Left ventricle myocardium superior (tissue), 1 donor: ENCODE results near the gene GOLGA6L26. TPM values are rescaled to one million over a fixed set of nuclear protein-coding genes. Genes with fewer than 3 reads are reported as not detected.
"Not testable (repeated sequence)": the region's sequence is repeated elsewhere in the genome, so short reads cannot be mapped to it uniquely, and the experiment has no call there.

Source experiments
- ATAC-seq: fragments of 200-7000 bp; cut with Tn5 transposase; one replicate; pipeline ENCODE4 v1.9.1; 2020; ENCODE audit warnings: mild to moderate bottlenecking, moderate library complexity
- DNase-seq: peaks from one replicate; pipeline ENCODE4 v3.0.0-alpha.2; 2020
- intact Hi-C: fragments of 100-400 bp; cut with micrococcal nuclease; formaldehyde crosslinking; loops from one replicate; pipeline ENCODE4 v1.11.0; 2022
- long read RNA-seq: library from polyadenylated mRNA; unstranded; transcript quantifications from one replicate; pipeline ENCODE4 v2.0.0, GENCODE V29; 2021
- total RNA-seq: library from RNA; stranded (reverse); fragmentation: NEBNext Ultra II Directional; extraction: Animal tissue kit (Norgen Biotek cat#: 25700); gene quantifications from one replicate; pipeline ENCODE4 v1.2.1, GENCODE V29; 2021
- donor health status: DM: no; HTN: yes; CAD: no; lungs with severe emphysema.

Gene GOLGA6L26
- not detected for total RNA-seq
- long read RNA-seq: 0 reads

- intact Hi-C loops, DNase-seq, ATAC-seq: not testable (repeated sequence)
Measured at GRCh38 chr15:23334096-23334495, at the start of gene GOLGA6L26. GOLGA6L26 (minus strand) TSS chr15:23334196; CDS start chr15:23334135, 61 bp downstream.

- ATAC-seq, intact Hi-C loops, DNase-seq: not testable (repeated sequence)
Measured at GRCh38 chr15:23381192-23381591, 47.2 kb upstream of the GOLGA6L26 start.

- ATAC-seq, intact Hi-C loops, DNase-seq: not testable (repeated sequence)
Measured at GRCh38 chr15:23380700-23381099, 46.7 kb upstream of the GOLGA6L26 start.

- intact Hi-C loops, ATAC-seq, DNase-seq: not testable (repeated sequence)
Measured at GRCh38 chr15:23378946-23379345, 45.0 kb upstream of the GOLGA6L26 start.

GRCh38 chr15:23374226-23374625 lies 40.2 kb upstream of the GOLGA6L26 start:
- intact Hi-C loops, ATAC-seq, DNase-seq: not testable (repeated sequence)

GRCh38 chr15:23372891-23373600 lies 39.0 kb upstream of the GOLGA6L26 start:
- not testable (repeated sequence) for DNase-seq

GRCh38 chr15:23372284-23372683 lies 38.3 kb upstream of the GOLGA6L26 start:
- peak; percentile 32 for ATAC-seq
- intact Hi-C loops: no loop called here
- no peak for DNase-seq

More at GRCh38 chr15:23372891-23373600, 39.0 kb upstream of the GOLGA6L26 start:
- ATAC-seq, intact Hi-C loops: not testable (repeated sequence)

- DNase-seq, intact Hi-C loops: not testable (repeated sequence)
- peak; percentile 79 for ATAC-seq
Measured at GRCh38 chr15:23371868-23372267, 37.9 kb upstream of the GOLGA6L26 start.

- intact Hi-C loops, ATAC-seq, DNase-seq: not testable (repeated sequence)
Measured at GRCh38 chr15:23371134-23371533, 37.1 kb upstream of the GOLGA6L26 start.

GRCh38 chr15:23370578-23370977 lies 36.6 kb upstream of the GOLGA6L26 start:
- ATAC-seq: peak; percentile 58
- DNase-seq: no peak
- intact Hi-C loops: no loop called here

GRCh38 chr15:23364261-23364660 lies 30.3 kb upstream of the GOLGA6L26 start:
- not testable (repeated sequence) for ATAC-seq

GRCh38 chr15:23362622-23363021 lies 28.6 kb upstream of the GOLGA6L26 start:
- DNase-seq, intact Hi-C loops, ATAC-seq: not testable (repeated sequence)

More at GRCh38 chr15:23364261-23364660, 30.3 kb upstream of the GOLGA6L26 start:
- intact Hi-C loops, DNase-seq: not testable (repeated sequence)

- DNase-seq, intact Hi-C loops, ATAC-seq: not testable (repeated sequence)
Measured at GRCh38 chr15:23354448-23354847, 20.5 kb upstream of the GOLGA6L26 start, which contains the start of gene GOLGA8S. GOLGA8S (plus strand) TSS chr15:23354748; CDS start chr15:23354810, 62 bp downstream.

GRCh38 chr15:23311233-23311632 lies 22.8 kb downstream of the GOLGA6L26 start:
- intact Hi-C loops, ATAC-seq, DNase-seq: not testable (repeated sequence)

GRCh38 chr15:23305921-23306320 lies 28.1 kb downstream of the GOLGA6L26 start:
- DNase-seq, intact Hi-C loops, ATAC-seq: not testable (repeated sequence)

- ATAC-seq, intact Hi-C loops, DNase-seq: not testable (repeated sequence)
Measured at GRCh38 chr15:23304805-23305204, 29.2 kb downstream of the GOLGA6L26 start.

GRCh38 chr15:23304267-23304666 lies 29.7 kb downstream of the GOLGA6L26 start:
- ATAC-seq, DNase-seq, intact Hi-C loops: not testable (repeated sequence)

GRCh38 chr15:23303654-23304053 lies 30.3 kb downstream of the GOLGA6L26 start:
- peak; percentile 48 for DNase-seq
- ATAC-seq, intact Hi-C loops: not testable (repeated sequence)

- DNase-seq, intact Hi-C loops: not testable (repeated sequence)
- peak; percentile 39 for ATAC-seq
Measured at GRCh38 chr15:23303246-23303645, 30.8 kb downstream of the GOLGA6L26 start.
